Measurements from ENCODE around the gene NSG1. TPM values are rescaled to one million over a fixed set of nuclear protein-coding genes. Genes with fewer than 3 reads are reported as not detected.

NSG1 gene
- polyA plus RNA-seq, 10 donors = 1.3 to 19.7 (median 3.0) TPM

GRCh38 chr4:4395849-4396627, 9.1 kb downstream of the NSG1 start:
- DNase-seq = no peak

DNA sequence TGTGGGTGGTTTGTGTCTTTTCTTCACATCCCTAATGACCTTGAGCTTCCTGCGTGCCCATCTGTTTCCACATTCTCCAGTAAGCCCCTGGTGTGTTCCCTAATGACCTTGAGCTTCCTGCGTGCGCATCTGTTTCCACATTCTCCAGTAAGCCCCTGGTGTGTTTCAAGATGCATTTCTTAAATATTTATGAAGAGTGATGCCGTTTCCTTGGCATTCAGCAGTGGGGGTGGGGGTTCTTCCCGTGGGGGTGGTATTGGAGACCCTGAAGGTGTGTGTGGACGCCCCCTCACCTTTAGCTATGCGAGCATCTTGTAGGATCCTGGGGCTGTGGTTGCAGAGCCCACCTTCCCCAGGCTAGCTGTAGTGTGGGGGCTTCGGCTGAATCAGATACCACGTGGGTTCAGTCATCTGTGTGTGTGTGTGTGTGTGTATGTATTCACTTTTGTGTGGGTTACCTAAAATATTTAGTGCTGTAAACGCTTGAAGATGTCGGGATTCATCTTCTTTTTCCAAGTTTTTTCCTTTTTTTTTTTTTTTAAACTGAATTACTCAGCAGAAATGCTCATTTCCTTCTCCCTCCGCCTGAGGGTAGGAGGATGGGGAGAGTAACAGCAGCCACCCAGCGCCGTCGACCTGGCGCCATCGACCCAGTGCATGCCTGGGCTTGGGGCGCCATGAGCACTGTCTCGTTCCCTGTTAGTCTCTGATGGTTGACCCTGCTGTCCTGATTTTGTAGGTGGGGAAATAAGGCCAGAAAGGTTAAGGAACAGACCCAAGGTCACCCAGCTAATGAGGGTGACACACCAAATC, 9.9 kb downstream of the NSG1 start:
- peak in 1 of 3 donors; percentile 37 for DNase-seq

DNA sequence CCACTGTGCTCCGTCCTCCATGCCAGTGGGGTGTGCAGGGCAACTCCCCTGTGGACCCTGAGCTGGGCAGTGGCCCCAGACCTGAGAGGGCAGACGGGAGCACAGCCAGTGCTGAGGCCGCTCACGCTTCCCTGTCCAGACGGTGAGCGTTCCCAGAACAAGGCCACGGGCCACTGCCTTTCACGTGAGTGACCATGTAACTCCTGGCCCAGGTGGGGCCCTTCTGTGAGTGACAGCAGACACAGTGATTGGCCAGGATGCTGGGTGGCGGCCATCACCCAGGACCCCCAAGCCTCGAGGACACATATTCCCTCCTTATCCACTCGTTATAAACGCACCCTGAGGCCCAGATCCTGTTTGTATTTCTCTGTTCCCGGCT, 10.5 kb downstream of the NSG1 start:
- no peak for DNase-seq

DNA sequence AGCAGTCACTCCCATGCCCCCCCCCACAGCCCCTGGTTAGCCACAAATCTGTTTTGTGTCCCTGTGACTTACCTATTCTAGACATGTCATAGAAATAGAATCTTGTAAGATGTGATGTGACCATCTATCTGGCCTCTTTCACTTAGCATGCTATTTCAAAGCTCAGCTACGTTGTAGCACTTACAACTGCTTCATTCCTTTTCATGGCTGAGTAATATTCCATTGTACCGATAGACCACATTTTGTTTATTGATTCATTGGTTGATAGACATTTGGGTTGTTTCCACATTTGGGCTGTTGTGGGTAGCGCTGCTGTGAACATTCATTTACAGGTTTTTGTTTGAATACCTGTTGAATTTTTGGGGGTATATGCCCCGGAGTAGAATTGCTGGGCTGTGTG, 11.5 kb downstream of the NSG1 start:
- DNase-seq = no peak

DNA sequence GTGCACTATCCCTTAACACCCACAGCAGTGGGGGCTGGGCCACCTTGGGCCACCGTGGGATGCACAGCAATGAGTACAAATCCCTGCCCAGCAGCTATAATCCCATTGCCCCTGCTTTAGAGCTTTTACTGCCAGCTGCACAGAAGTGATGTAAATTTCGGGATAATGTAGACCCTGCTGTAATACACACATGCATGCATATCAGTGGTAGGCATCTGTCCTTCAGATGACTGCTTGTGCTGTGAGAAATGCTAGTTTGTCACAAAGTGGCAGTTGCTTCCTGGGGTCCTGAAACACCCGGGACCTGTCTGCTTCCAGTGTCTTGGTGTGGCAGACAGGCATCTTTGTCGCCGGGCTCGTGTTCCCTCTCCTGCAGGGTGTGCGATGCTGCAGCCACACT, 14.1 kb downstream of the NSG1 start:
- DNase-seq = no peak

DNA sequence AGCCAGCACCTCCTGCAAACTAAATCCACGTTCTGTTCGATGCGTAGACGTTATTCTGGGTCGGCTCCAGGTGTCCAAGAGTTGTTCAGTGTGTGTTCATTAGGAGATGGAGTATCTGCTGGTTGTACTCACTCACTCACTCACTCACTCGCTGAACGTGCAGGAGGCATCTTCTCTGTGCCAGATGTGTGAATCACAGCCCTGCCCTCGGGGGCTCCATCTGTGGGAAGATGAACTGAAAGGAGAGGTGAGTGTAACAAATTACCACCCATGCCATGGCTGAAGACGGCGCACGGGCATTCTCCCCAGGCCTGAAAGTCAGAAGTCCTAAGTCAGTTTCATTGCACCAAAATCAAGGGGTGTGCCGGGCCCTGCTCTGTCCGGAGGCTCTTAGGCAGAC, 16.1 kb downstream of the NSG1 start:
- DNase-seq = no peak

GRCh38 chr4:4405358-4405962, 18.6 kb downstream of the NSG1 start:
- DNase-seq = no peak

GRCh38 chr4:4406455-4407298, 19.8 kb downstream of the NSG1 start:
- no peak for DNase-seq

DNA sequence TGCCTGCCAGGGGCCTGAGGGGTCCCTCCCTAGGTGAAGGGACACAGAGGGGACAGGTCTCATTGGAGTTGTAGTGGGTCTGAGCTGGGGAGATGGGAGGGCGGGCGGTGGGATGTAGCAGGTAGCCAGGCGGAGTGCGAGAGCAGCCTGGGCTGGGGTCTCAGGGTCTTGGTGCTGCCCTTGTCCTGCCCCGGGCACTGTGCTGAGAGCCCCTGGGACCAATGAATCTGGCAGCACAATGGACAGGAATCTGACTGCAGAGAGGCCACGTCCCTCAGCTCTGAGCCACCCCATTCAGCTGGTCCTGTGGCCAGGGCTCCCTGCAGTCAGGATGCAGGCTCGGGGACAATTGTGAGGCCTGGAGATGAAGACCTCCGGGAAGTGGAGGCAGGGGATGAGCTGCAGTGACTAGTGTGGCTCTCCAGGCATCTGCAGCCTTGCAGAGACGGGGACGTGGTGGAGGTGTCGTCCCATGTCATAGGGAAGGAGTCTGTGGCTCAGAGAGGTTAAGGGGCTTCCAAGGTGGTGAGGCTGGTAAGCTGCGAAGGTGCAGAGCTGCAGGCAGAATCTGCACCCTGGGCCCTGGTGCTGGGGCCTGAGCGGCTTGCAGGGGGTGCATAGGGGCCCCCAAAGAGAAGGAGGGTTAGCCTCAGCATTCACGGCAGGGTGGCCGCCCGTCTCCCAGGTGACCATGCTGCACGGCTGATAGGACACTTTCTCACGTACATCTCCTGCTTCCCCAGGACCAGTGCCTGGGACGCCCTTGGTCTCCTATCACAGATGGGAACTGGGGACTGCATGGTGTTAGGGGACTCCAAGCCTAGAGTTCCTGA, 20.6 kb downstream of the NSG1 start:
- DNase-seq = no peak

DNA sequence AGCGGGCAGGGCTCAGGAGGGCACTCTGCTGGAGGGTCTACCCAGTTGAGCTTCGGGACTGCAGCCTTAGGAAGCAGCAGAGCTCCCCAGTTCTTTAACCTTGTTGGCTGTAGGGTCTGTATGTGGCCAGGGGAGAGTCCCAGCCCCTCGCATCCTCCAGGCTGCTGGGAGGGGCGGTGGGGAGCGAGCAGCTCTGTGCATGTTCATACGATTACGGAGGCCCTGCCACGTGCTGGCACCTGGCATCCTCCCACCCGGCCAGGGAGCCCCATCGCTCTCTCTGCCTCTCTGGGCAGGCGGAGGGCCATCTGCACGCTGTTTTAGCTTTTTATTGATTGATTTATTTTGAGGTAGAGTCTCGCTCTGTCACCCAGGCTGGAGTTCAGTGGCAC, 21.2 kb downstream of the NSG1 start:
- DNase-seq = no peak

DNA sequence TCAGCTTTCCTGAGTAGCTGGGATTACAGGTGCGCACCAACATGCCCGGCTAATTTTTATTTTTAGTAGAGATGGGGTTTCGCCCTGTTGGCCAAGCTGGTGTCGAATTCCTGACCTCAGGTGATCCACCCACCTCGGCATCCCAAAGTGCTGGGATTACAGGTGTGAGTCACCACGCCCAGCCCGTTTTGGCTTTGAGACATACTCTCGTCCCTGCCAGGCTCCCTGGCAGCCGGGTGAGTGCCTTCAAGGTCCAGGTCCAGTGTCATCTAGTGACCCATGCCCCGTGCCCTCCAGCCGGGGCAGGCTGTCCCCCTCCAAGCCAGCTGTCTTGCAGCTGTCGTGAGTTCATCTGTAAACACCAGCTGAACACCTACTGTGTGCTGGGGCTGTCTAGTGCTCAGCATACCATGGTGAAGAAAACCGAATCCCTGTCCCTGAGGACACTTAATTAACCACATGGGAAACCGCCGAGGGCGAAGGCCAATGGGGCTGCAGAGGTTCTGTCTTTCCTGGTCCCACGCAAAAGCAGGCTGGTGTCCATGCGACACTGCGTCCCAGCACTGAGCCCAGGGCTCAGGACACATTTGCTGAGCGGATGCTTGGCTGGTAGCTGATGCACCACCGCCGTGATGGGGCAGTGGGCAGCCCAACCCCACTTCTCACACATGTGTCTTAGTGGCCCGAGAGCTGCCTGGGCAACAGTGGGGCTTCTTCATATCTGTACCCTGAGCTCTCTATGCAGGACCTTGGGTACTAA, 21.9 kb downstream of the NSG1 start:
- no peak for DNase-seq

DNA sequence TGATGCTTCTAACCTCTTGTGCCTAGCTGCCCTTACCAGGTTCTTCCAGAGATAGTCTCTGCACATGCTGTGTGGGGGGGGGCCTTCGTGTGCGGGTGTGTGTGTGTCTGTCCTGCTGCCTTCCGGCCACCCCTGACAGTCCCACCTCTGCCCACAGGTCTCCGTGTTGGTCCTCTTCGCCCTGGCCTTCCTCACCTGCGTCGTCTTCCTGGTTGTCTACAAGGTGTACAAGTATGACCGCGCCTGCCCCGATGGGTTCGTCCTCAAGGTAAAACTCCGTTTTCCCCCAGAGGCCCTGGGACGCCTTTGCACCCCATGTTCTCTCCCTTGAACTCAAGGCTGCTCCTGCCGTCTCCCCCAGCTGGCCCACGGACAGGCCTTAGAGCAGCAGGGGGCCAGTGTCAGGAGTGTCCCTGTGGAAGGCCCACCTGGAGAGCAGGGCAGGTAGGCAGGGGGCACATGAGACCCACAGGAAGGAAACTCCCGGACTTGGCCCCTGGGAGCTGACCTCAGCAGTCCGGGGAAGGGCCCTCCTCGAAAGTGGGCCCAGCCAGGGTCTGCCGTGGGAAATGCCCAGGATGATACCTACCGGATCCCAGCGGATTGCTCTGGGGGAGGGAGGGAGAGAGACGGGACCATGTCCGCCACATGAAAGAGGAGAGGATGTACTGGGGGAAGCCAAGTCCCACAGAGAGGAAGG, 22.7 kb downstream of the NSG1 start:
- no peak for DNase-seq

GRCh38 chr4:4410271-4410670, 23.4 kb downstream of the NSG1 start:
- no peak for DNase-seq

- no peak for DNase-seq
Observed at GRCh38 chr4:4411906-4412305, 25.0 kb downstream of the NSG1 start.

DNA sequence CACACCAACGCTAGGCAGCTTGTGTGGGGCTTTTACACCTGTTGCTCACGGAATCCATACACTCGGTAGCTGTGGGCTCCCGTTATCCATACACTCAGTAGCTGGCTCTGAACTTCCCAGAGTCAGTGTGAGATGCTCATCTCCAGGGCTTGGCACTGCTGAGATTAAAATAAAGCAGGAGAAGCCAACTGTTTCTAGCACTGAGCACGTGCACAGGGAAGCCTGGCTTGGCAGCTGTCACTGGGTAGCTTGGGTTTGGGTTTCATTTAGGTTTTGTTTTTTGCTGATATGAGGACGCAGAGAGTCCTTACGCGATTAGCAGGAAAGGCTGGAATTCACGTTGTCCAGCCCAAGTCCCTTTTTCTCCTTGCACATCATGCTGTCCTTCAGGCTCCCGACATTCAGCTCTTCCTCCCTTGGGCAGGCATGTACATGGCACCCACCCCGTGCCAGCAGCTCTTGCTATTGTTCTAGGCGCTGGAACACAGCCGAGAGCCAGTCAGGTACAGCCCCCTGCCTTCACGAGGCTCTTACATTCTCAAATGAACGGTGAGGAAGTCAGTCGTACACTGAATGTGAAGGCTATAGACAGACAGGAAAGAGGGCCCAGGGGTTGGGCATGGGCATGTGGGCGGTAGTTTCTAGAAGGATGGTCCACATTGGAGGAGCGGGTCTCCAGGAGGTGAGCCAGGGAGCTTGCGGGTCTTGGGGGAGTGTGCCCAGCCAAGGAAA, 25.9 kb downstream of the NSG1 start:
- peak; percentile 16 to 30 (median 20) for DNase-seq

- DNase-seq = no peak
Observed at GRCh38 chr4:4413373-4413725, 26.4 kb downstream of the NSG1 start.

GRCh38 chr4:4413806-4414205, 26.9 kb downstream of the NSG1 start:
- no peak for DNase-seq

DNA sequence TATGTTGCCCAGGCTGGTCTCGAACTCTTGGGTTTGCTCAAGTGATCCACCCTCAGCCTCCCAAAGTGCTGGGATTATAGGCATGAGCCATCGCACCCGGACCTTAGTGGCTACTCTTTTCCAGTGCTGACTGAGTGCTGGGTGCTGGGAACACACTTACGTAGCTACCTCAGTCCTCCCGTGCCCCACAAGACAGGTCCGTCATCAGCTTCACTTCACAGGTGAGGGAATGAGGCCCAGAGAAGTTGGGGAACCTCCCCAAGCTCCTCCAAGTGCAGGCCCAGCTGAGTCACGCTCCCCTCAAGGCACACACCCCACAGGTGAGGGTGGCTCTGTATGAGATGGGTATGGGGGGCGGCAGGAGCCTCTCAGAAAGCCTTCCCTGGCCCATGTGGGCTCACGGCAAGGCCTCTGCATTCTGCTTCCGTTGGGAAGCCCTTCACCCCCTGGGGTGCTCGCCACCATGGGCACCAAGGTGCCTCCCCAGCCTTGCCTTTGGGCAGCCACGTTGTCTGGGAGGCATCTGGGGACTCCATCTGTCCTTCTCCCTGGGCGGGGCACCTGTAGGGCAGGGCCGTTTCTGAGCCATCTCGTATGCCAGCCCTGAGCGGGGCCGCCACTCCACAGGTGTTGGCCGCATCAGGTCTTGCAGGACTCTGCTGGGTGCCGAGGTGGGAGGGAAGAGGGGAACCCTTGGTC, 28.4 kb downstream of the NSG1 start:
- DNase-seq = no peak

All from muscle of back (tissue), 11 donors.